ENCODE measurements around the gene PTCH1.

The PTCH1 gene

GRCh38 chr9:95437559-95437958, 79.2 kb downstream of the PTCH1 start:
- DNase-seq, result no peak

DNA sequence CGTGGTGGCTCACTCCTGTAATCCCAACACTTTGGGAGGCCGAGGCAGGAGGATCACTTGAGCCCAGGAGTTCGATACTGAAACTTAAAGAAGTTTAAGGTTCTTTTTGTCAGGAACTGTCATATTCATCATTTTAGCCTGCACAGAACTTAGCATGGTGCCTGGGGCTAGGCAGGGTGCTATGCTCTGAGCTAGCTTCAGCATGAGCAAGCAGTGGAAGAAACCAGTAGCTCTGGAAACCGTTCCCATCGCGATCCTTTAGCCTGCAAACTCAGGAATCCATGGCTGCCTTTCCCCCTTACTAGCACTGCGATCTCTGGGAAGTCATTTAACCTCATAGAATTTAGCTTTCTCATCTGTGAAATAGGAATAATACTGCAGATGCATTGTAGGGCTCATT, 80.4 kb downstream of the PTCH1 start:
- DNase-seq, result no peak

DNA sequence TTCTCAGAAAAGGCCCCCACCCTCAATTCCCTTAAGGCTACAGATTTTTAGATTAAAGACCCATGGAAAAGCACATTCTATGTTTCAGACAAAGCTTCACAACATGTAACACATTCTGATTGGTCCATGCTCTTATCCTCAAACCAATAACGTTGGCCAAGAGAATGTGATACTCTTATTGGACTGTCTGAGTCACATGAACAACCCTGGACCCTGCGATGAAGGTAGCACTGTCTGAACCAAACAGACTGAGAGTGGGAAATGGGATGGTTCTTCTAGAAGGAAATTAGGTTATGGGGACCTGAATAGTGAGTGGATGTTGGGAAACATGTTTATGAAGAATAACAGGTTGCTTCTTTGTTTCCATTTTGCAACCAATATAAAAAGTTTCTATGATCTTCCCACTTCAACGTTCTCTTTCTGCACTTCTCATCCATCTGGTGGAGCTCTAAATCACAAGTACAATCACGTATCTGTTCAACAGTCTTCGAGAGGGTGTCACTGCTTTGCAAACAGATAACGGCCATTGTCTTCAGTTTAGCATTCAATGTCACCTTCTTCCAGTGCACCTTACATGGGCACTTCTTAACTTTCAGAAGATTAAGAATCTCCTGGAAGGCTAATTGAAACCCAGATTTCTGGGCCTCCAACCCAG, 81.6 kb downstream of the PTCH1 start:
- peak in 1 of 5 experiments; percentile 16 for DNase-seq

- no peak for DNase-seq
Measured at GRCh38 chr9:95434116-95435073, 82.4 kb downstream of the PTCH1 start.

GRCh38 chr9:95433096-95433819, 83.5 kb downstream of the PTCH1 start:
- no peak for DNase-seq

DNA sequence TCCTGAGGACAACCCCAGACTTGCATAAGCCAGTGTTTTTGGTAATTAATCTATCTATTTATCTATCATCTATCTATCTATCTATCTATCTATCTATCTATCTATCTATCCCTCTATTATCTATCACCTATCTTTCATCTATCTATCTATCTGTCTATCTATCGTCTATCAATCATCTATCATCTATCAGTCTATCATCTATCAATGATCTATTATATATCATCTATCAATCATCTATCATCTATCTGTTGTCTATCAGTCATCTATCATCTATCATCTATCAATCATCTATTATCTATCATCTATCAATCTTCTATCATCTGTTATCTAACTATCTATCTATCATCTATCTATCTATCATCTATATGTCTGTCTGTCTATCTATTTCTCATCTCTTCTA, 85.5 kb downstream of the PTCH1 start:
- no peak for DNase-seq

- no peak for DNase-seq
Measured at GRCh38 chr9:95429948-95430620, 86.7 kb downstream of the PTCH1 start.

GRCh38 chr9:95429096-95429495, 87.7 kb downstream of the PTCH1 start:
- no peak for DNase-seq

GRCh38 chr9:95425910-95426551, 90.7 kb downstream of the PTCH1 start:
- no peak for DNase-seq

GRCh38 chr9:95422650-95423049, 94.1 kb downstream of the PTCH1 start:
- DNase-seq, result no peak

- DNase-seq, result no peak
Measured at GRCh38 chr9:95420518-95420917, 96.3 kb downstream of the PTCH1 start.

GRCh38 chr9:95419444-95419843, 97.3 kb downstream of the PTCH1 start:
- no peak for DNase-seq

DNA sequence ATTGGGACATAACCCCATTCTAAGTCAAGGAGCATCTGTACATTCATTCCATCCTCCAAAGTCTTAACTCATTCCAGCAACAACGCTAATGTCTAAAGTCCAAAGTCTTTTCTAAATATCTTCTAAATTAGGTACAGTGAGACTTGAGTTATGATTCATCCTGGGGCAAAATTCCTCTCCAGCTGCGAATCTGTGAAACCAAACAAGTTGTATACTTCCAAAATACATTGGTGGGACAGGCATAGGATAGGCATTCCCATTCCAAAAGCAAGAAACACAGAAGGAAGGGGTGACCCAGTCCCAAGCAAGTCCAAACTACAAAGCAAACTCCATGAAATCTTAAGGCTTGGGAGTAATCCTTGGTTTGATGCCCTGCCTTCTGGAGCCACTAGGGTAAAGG, 101.6 kb downstream of the PTCH1 start:
- DNase-seq, result no peak

- DNase-seq, result no peak
Measured at GRCh38 chr9:95413793-95414192, 103.0 kb downstream of the PTCH1 start.

GRCh38 chr9:95411054-95411892, 105.5 kb downstream of the PTCH1 start:
- no peak for DNase-seq

DNA sequence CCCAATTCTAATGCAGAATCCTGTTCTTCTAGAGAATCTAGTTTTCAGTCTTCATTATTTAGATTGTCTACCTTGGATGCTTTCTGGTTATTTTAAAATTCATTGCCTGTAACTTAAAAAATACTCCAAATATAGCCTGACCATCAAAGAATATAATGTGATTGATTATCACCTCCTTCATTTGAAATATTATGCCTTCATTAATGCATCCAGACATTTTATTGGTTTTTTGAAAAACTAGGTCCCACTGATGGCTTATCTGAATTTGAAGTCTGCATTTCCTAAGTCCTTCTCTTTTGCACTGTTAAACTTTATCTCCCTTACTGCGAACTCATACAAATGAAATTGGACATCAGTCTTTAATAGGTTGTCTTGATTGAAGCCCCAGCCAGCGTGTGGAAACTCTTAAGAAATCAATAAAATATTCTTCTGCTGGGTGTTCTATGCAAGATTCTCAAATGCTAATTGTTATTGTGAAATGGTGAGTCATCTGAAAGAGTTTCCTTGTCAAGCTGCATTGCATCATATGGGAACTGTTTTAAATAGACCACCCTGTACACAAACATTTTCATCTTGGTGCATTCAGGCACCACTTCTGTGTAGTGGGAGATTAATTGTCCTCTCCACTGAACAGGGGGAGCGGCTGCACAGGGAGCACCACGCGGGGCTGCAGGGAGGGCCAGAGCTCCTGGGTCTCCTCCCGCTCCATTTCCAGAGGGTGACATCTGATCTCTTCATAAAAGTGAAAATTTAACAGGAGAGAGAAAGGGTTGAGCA, 106.9 kb downstream of the PTCH1 start:
- DNase-seq, result no peak

- DNase-seq, result no peak
Measured at GRCh38 chr9:95407524-95407923, 109.2 kb downstream of the PTCH1 start.

DNA sequence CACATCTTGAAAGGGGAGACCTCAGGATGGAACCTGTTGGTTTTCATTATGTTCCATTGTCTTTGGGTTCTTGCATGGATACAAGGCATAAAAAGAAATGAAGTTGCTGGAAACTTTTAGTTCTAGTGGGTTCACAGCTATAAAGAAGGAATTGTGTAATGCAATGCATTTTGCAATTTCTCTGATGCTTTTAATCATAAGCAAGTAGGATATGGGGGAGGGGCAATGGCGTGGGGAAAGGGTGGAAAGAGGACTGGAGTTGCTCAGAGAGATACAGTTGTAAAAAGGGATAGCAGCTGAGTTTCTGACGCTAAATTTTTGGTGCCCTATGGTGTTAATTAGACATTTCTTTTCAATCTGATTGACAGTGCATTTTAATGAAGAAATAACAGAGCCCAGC, 110.7 kb downstream of the PTCH1 start:
- no peak for DNase-seq

- DNase-seq, result no peak
Measured at GRCh38 chr9:95399261-95399660, 117.5 kb downstream of the PTCH1 start.
